ENCODE measurements around the gene LMAN1.
A peak's percentile ranks its signal among the peaks of the same experiment; 100 is the strongest.

LMAN1 gene

GRCh38 chr18:59358712-59359575 is at the start of gene LMAN1:
Gene LMAN1 (minus strand): TSS chr18:59359265. CDS start chr18:59359244, 21 bp downstream.
- Histone ChIP-seq H3K27me3 (ENCODE audit: insufficient read depth, low read length) (peaks cover 15% of the 10 kb centered on the region), H3K4me3 (ENCODE audit: low read length) (peak within 1 kb of the TSS; percentile 85), H3K36me3 (ENCODE audit: insufficient read depth, low read length) (peaks cover 22% of the 10 kb centered on the region), H3K4me1 (ENCODE audit: insufficient read depth, low read length) (peaks cover 14% of the 10 kb centered on the region), H2AFZ (ENCODE audit: low read depth, low read length) (peak within 1 kb of the TSS; percentile 85), H3K9me3 (ENCODE audit: low read length) (no peaks in the 10 kb centered on the region)

- no peak overlapping the region for H3K4me3 ChIP-seq (ENCODE audit: low read length)
- no peak overlapping the region for H2AFZ ChIP-seq (ENCODE audit: low read depth, low read length)
- no peaks in the 10 kb centered on the region for H3K27me3 ChIP-seq (ENCODE audit: insufficient read depth, low read length)
- H3K4me1 ChIP-seq (ENCODE audit: insufficient read depth, low read length): no peaks in the 10 kb centered on the region
- H3K36me3 ChIP-seq (ENCODE audit: insufficient read depth, low read length): no peaks in the 10 kb centered on the region
- no peaks in the 10 kb centered on the region for H3K9me3 ChIP-seq (ENCODE audit: low read length)
These were observed 43.5 kb upstream of the LMAN1 start for GRCh38 chr18:59402432-59403090.

- Histone ChIP-seq H3K27me3 (ENCODE audit: insufficient read depth, low read length) (no peaks in the 10 kb centered on the region), H3K9me3 (ENCODE audit: low read length) (no peaks in the 10 kb centered on the region), H3K36me3 (ENCODE audit: insufficient read depth, low read length) (no peaks in the 10 kb centered on the region), H3K4me1 (ENCODE audit: insufficient read depth, low read length) (peaks cover 10% of the 10 kb centered on the region), H3K4me3 (ENCODE audit: low read length) (no peak overlapping the region), H2AFZ (ENCODE audit: low read depth, low read length) (no peak overlapping the region)
These were observed 41.3 kb upstream of the LMAN1 start for GRCh38 chr18:59400407-59400806.

- Histone ChIP-seq H3K27me3 (ENCODE audit: insufficient read depth, low read length) (no peaks in the 10 kb centered on the region), H3K4me3 (ENCODE audit: low read length) (no peak overlapping the region), H2AFZ (ENCODE audit: low read depth, low read length) (no peak overlapping the region), H3K36me3 (ENCODE audit: insufficient read depth, low read length) (no peaks in the 10 kb centered on the region), H3K9me3 (ENCODE audit: low read length) (no peaks in the 10 kb centered on the region), H3K4me1 (ENCODE audit: insufficient read depth, low read length) (peaks cover 24% of the 10 kb centered on the region)
These were observed 36.4 kb upstream of the LMAN1 start for GRCh38 chr18:59395226-59396175.

GRCh38 chr18:59393381-59393780 is 34.3 kb upstream of the LMAN1 start:
- H2AFZ ChIP-seq (ENCODE audit: low read depth, low read length): no peak overlapping the region
- H3K9me3 ChIP-seq (ENCODE audit: low read length): no peaks in the 10 kb centered on the region
- no peaks in the 10 kb centered on the region for H3K27me3 ChIP-seq (ENCODE audit: insufficient read depth, low read length)
- H3K4me3 ChIP-seq (ENCODE audit: low read length): no peak overlapping the region
- peaks cover 44% of the 10 kb centered on the region for H3K4me1 ChIP-seq (ENCODE audit: insufficient read depth, low read length)
- no peaks in the 10 kb centered on the region for H3K36me3 ChIP-seq (ENCODE audit: insufficient read depth, low read length)

GRCh38 chr18:59388817-59389216 is 29.8 kb upstream of the LMAN1 start:
- no peaks in the 10 kb centered on the region for H3K9me3 ChIP-seq (ENCODE audit: low read length)
- peaks cover 40% of the 10 kb centered on the region for H3K4me1 ChIP-seq (ENCODE audit: insufficient read depth, low read length)
- no peak overlapping the region for H3K4me3 ChIP-seq (ENCODE audit: low read length)
- H3K27me3 ChIP-seq (ENCODE audit: insufficient read depth, low read length): no peaks in the 10 kb centered on the region
- no peak overlapping the region for H2AFZ ChIP-seq (ENCODE audit: low read depth, low read length)
- H3K36me3 ChIP-seq (ENCODE audit: insufficient read depth, low read length): no peaks in the 10 kb centered on the region

GRCh38 chr18:59387687-59388565 is 28.9 kb upstream of the LMAN1 start:
- H3K27me3 ChIP-seq (ENCODE audit: insufficient read depth, low read length): no peaks in the 10 kb centered on the region
- no peaks in the 10 kb centered on the region for H3K9me3 ChIP-seq (ENCODE audit: low read length)
- H3K36me3 ChIP-seq (ENCODE audit: insufficient read depth, low read length): no peaks in the 10 kb centered on the region
- H3K4me1 ChIP-seq (ENCODE audit: insufficient read depth, low read length): peaks cover 40% of the 10 kb centered on the region
- no peak overlapping the region for H2AFZ ChIP-seq (ENCODE audit: low read depth, low read length)
- H3K4me3 ChIP-seq (ENCODE audit: low read length): no peak overlapping the region

- H3K36me3 ChIP-seq (ENCODE audit: insufficient read depth, low read length): no peaks in the 10 kb centered on the region
- H3K4me1 ChIP-seq (ENCODE audit: insufficient read depth, low read length): peaks cover 40% of the 10 kb centered on the region
- H3K4me3 ChIP-seq (ENCODE audit: low read length): no peak overlapping the region
- no peaks in the 10 kb centered on the region for H3K9me3 ChIP-seq (ENCODE audit: low read length)
- H2AFZ ChIP-seq (ENCODE audit: low read depth, low read length): no peak overlapping the region
- no peaks in the 10 kb centered on the region for H3K27me3 ChIP-seq (ENCODE audit: insufficient read depth, low read length)
These were observed 28.0 kb upstream of the LMAN1 start for GRCh38 chr18:59386909-59387686.

- peaks cover 2% of the 10 kb centered on the region for H3K27me3 ChIP-seq (ENCODE audit: insufficient read depth, low read length)
- no peak overlapping the region for H3K4me3 ChIP-seq (ENCODE audit: low read length)
- H3K36me3 ChIP-seq (ENCODE audit: insufficient read depth, low read length): no peaks in the 10 kb centered on the region
- peaks cover 36% of the 10 kb centered on the region for H3K4me1 ChIP-seq (ENCODE audit: insufficient read depth, low read length)
- no peaks in the 10 kb centered on the region for H3K9me3 ChIP-seq (ENCODE audit: low read length)
- no peak overlapping the region for H2AFZ ChIP-seq (ENCODE audit: low read depth, low read length)
These were observed 26.1 kb upstream of the LMAN1 start for GRCh38 chr18:59385191-59385590.

- H3K4me3 ChIP-seq (ENCODE audit: low read length): no peak overlapping the region
- H3K4me1 ChIP-seq (ENCODE audit: insufficient read depth, low read length): peaks cover 25% of the 10 kb centered on the region
- peaks cover 2% of the 10 kb centered on the region for H3K27me3 ChIP-seq (ENCODE audit: insufficient read depth, low read length)
- H3K36me3 ChIP-seq (ENCODE audit: insufficient read depth, low read length): no peaks in the 10 kb centered on the region
- no peaks in the 10 kb centered on the region for H3K9me3 ChIP-seq (ENCODE audit: low read length)
- no peak overlapping the region for H2AFZ ChIP-seq (ENCODE audit: low read depth, low read length)
These were observed 24.8 kb upstream of the LMAN1 start for GRCh38 chr18:59383851-59384250.

GRCh38 chr18:59382383-59382782 is 23.3 kb upstream of the LMAN1 start:
- H3K4me1 ChIP-seq (ENCODE audit: insufficient read depth, low read length): peaks cover 10% of the 10 kb centered on the region
- H3K4me3 ChIP-seq (ENCODE audit: low read length): no peak overlapping the region
- H3K36me3 ChIP-seq (ENCODE audit: insufficient read depth, low read length): no peaks in the 10 kb centered on the region
- peaks cover 5% of the 10 kb centered on the region for H3K27me3 ChIP-seq (ENCODE audit: insufficient read depth, low read length)
- no peaks in the 10 kb centered on the region for H3K9me3 ChIP-seq (ENCODE audit: low read length)
- no peak overlapping the region for H2AFZ ChIP-seq (ENCODE audit: low read depth, low read length)

Data from neuron (in vitro differentiated cells).